Activated CD8-positive, alpha-beta T cell treated with anti-CD3 and anti-CD28 coated beads for 36 hours (primary cell): ENCODE measurements around the gene LITAFD. TPM values are rescaled to one million over a fixed set of nuclear protein-coding genes. Genes with fewer than 3 reads are reported as not detected.

Experiments used
- ATAC-seq: fragments of 200-7000 bp; cut with Tn5 transposase; one replicate; pipeline ENCODE4 v1.10.0; 2021; ENCODE audit warnings: mild to moderate bottlenecking, moderate library complexity
- CTCF ChIA-PET: fragments of 350-600 bp; sonication (Branson Sonifier 250); formaldehyde crosslinking; loops from one replicate; lab custom pipeline; 2021; ENCODE audit warnings: antibody characterized with exemption; lab: Charles Lee
- POLR2A ChIA-PET: fragments of 350-600 bp; sonication (Branson Sonifier 250); formaldehyde crosslinking; loops from one replicate; lab custom pipeline; 2021; ENCODE audit warnings: antibody characterized with exemption; lab: Charles Lee
- DNase-seq: peaks from one replicate; pipeline ENCODE4 v3.0.0-alpha.2; 2020
- H3K27ac Mint-ChIP-seq: one replicate; pipeline ENCODE4 v1.8.0; 2021; ENCODE audit warnings: mild to moderate bottlenecking, mixed read lengths
- H3K27me3 Mint-ChIP-seq: one replicate; pipeline ENCODE4 v1.8.0; 2021; ENCODE audit warnings: mixed read lengths
- H3K36me3 Mint-ChIP-seq: one replicate; pipeline ENCODE4 v1.8.0; 2021; ENCODE audit warnings: low read depth, mixed read lengths
- H3K4me1 Mint-ChIP-seq: one replicate; pipeline ENCODE4 v1.8.0; 2021; ENCODE audit warnings: low read depth, mixed read lengths
- H3K4me3 Mint-ChIP-seq: one replicate; pipeline ENCODE4 v1.8.0; 2021; ENCODE audit warnings: mild to moderate bottlenecking, moderate library complexity, mixed read lengths
- H3K9me3 Mint-ChIP-seq: one replicate; pipeline ENCODE4 v1.8.0; 2021; ENCODE audit warnings: mixed read lengths
- intact Hi-C: fragments of 100-400 bp; cut with micrococcal nuclease; formaldehyde crosslinking; loops from one replicate; pipeline ENCODE4 v1.10.0; 2022
- total RNA-seq, 2 experiments: library from RNA; stranded (reverse); gene quantifications; one replicate each; pipeline ENCODE4 v1.2.3, GENCODE V29; 2021
- TF ChIP-seq, protein P1 (sequence below): fragments of 200-600 bp; IDR thresholded peaks from one replicate; pipeline ENCODE4 v1.8.0; 2022; ENCODE audit warnings: antibody characterized with exemption, mild to moderate bottlenecking

Gene LITAFD
- total RNA-seq, 2 experiments from 2014 or later, result not detected

GRCh38 chr16:8889893-8890548 lies 7.9 kb downstream of the LITAFD start:
- Mint-ChIP-seq H3K4me3 (no peak overlapping the region), H3K36me3 (peaks cover 41% of the 10 kb centered on the region), H3K9me3 (no peaks in the 10 kb centered on the region), H3K27me3 (no peaks in the 10 kb centered on the region), H3K4me1 (peaks cover 15% of the 10 kb centered on the region), H3K27ac (peak overlapping the region; percentile 9)
- no peak for DNase-seq
- TF ChIP-seq, protein P1, sequence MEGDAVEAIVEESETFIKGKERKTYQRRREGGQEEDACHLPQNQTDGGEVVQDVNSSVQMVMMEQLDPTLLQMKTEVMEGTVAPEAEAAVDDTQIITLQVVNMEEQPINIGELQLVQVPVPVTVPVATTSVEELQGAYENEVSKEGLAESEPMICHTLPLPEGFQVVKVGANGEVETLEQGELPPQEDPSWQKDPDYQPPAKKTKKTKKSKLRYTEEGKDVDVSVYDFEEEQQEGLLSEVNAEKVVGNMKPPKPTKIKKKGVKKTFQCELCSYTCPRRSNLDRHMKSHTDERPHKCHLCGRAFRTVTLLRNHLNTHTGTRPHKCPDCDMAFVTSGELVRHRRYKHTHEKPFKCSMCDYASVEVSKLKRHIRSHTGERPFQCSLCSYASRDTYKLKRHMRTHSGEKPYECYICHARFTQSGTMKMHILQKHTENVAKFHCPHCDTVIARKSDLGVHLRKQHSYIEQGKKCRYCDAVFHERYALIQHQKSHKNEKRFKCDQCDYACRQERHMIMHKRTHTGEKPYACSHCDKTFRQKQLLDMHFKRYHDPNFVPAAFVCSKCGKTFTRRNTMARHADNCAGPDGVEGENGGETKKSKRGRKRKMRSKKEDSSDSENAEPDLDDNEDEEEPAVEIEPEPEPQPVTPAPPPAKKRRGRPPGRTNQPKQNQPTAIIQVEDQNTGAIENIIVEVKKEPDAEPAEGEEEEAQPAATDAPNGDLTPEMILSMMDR, result no peak
- ChIA-PET POLR2A (interaction anchor here (1.5 kb wide), 1 partner anchor 8 kb away, joined by 4 read pairs; no protein-coding TSS in a partner anchor), CTCF (interaction anchor here (3.4 to 6.7 kb wide), 2 partner anchors 10 to 47 kb away, joined by 13 to 39 read pairs; no protein-coding TSS in a partner anchor)
- no peak for ATAC-seq
- intact Hi-C loops, result no loop called here

DNA sequence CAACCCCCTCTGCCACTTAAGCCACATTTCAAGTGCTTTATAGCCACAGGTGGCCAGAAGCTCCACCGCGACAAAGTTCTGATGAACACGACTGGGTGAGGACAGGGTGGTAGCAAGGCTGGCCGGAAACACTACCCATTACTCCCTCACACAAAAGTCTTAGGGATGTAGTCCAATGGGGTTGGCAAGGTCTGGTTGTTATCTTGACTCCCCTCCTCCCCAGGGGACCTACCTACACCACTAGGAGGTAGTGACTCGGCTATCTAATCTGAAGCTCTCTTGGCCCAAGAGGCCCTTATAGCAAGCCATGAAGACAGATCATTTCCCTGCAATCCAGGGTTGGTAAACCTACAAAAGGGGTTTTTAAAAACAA lies 8.4 kb downstream of the LITAFD start:
- no peak for DNase-seq
- Mint-ChIP-seq H3K9me3 (no peaks in the 10 kb centered on the region), H3K36me3 (peaks cover 46% of the 10 kb centered on the region), H3K27ac (peak overlapping the region; percentile 57), H3K4me1 (peaks cover 14% of the 10 kb centered on the region), H3K27me3 (no peaks in the 10 kb centered on the region), H3K4me3 (no peak overlapping the region)
- ChIA-PET POLR2A (interaction anchor here (0.6 to 1.5 kb wide), 3 partner anchors 8 to 230 kb away, joined by 3 to 4 read pairs (median 3); no protein-coding TSS in a partner anchor), CTCF (interaction anchor here (3.4 to 6.7 kb wide), 2 partner anchors 11 to 46 kb away, joined by 13 to 39 read pairs; no protein-coding TSS in a partner anchor)
- intact Hi-C loops, result no loop called here
- ATAC-seq, result no peak
- TF ChIP-seq, protein P1, result no peak

- Mint-ChIP-seq H3K36me3 (peaks cover 52% of the 10 kb centered on the region), H3K27ac (peak overlapping the region; percentile 82), H3K9me3 (no peaks in the 10 kb centered on the region), H3K27me3 (no peaks in the 10 kb centered on the region), H3K4me3 (no peak overlapping the region), H3K4me1 (peaks cover 3% of the 10 kb centered on the region)
- ATAC-seq (peak; percentile 24), DNase-seq (no peak)
- intact Hi-C loops, result no loop called here
- ChIA-PET CTCF (interaction anchor here (1.4 to 6.7 kb wide), 3 partner anchors 12 to 235 kb away, joined by 3 to 39 read pairs (median 13); no protein-coding TSS in a partner anchor), POLR2A (interaction anchor here (1.0 kb wide), 1 partner anchor 20 kb away, joined by 4 read pairs; no protein-coding TSS in a partner anchor)
- TF ChIP-seq, protein P1, result no peak
Measured at GRCh38 chr16:8892101-8892575, 10.0 kb downstream of the LITAFD start.

DNA sequence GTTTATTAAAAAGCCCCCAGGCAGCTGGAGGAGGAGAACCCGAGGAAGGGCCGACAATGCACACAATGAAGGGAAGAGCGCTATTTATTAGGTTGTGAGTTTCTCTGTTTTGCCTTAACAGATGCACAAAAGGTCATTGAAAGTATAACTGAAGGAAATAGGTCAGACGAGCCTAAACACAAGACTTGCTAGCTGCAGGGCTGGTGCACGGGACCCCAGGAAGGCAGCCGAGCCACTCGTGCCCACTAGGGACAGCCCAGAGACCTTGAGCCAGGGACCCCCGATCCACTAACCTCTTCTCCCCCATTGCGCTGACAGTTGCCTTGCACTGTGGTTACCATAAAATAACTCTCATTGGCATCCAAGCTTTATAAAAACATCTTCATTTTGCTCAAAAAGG lies 11.3 kb downstream of the LITAFD start:
- ChIA-PET POLR2A (interaction anchor here (0.5 to 0.6 kb wide), 2 partner anchors 10 to 203 kb away, joined by 3 read pairs; no protein-coding TSS in a partner anchor), CTCF (interaction anchor here (6.7 kb wide), 1 partner anchor 14 kb away, joined by 39 read pairs; no protein-coding TSS in a partner anchor)
- H3K27ac Mint-ChIP-seq, result peak overlapping the region; percentile 65
- H3K36me3 Mint-ChIP-seq, result peaks cover 59% of the 10 kb centered on the region
- DNase-seq (no peak), ATAC-seq (no peak)
- TF ChIP-seq, protein P1, result no peak
- no peaks in the 10 kb centered on the region for H3K27me3 Mint-ChIP-seq
- no peak overlapping the region for H3K4me3 Mint-ChIP-seq
- peaks cover 3% of the 10 kb centered on the region for H3K4me1 Mint-ChIP-seq
- intact Hi-C loops, result no loop called here
- H3K9me3 Mint-ChIP-seq, result no peaks in the 10 kb centered on the region
